Measurements from ENCODE around the gene RNF183. TPM values are rescaled to one million over a fixed set of nuclear protein-coding genes. Genes with fewer than 3 reads are reported as not detected.

RNF183 gene
- total RNA-seq, 4 donors from 2014 or later: 1.1 to 1.5 TPM; not detected in 2

- 95 to 97% methylated on average over 4 of the region's 4 CpGs for WGBS, 2 donors
- TF ChIP-seq CTCF (IDR thresholded peaks at IDR 0.05): no peak
- TF ChIP-seq POLR2A (IDR thresholded peaks at IDR 0.05): no peak
- intact Hi-C loops (cut with DNase I; ENCODE audit: low total_unique reads): no loop called here
- H3K4me3 ChIP-seq (ENCODE audit: low read depth, poor library complexity, severe bottlenecking): no peak overlapping the region
- no peak for DNase-seq (ENCODE audit: low spot score in 2 of 2)
Measured at GRCh38 chr9:113326230-113326629, 23.1 kb upstream of the RNF183 start.

GRCh38 chr9:113322671-113323070, 19.5 kb upstream of the RNF183 start:
- TF ChIP-seq CTCF (IDR thresholded peaks at IDR 0.05) (no peak), POLR2A (IDR thresholded peaks at IDR 0.05) (no peak)
- no peak for DNase-seq (ENCODE audit: low spot score in 2 of 2)
- 81 to 84% methylated on average over 6 of the region's 6 CpGs for WGBS, 2 donors
- intact Hi-C loops (cut with DNase I; ENCODE audit: low total_unique reads): no loop called here
- no peak overlapping the region for H3K4me3 ChIP-seq (ENCODE audit: low read depth, poor library complexity, severe bottlenecking)

- no peak overlapping the region for H3K4me3 ChIP-seq (ENCODE audit: low read depth, poor library complexity, severe bottlenecking)
- intact Hi-C loops (cut with DNase I; ENCODE audit: low total_unique reads): no loop called here
- WGBS, 2 donors: 97 to 100% methylated on average over 3 of the region's 3 CpGs
- TF ChIP-seq CTCF (IDR thresholded peaks at IDR 0.05) (no peak), POLR2A (IDR thresholded peaks at IDR 0.05) (no peak)
- no peak for DNase-seq (ENCODE audit: low spot score in 2 of 2)
Measured at GRCh38 chr9:113320051-113320450, 16.9 kb upstream of the RNF183 start.

GRCh38 chr9:113319054-113319453, 15.9 kb upstream of the RNF183 start:
- TF ChIP-seq POLR2A (IDR thresholded peaks at IDR 0.05) (no peak), CTCF (IDR thresholded peaks at IDR 0.05) (no peak)
- 87 to 95% methylated on average over 2 of the region's 2 CpGs for WGBS, 2 donors
- DNase-seq (ENCODE audit: low spot score in 2 of 2): no peak
- H3K4me3 ChIP-seq (ENCODE audit: low read depth, poor library complexity, severe bottlenecking): no peak overlapping the region
- intact Hi-C loops (cut with DNase I; ENCODE audit: low total_unique reads): no loop called here

- no peak overlapping the region for H3K4me3 ChIP-seq (ENCODE audit: low read depth, poor library complexity, severe bottlenecking)
- intact Hi-C loops (cut with DNase I; ENCODE audit: low total_unique reads): no loop called here
- no peak for TF ChIP-seq POLR2A (IDR thresholded peaks at IDR 0.05)
- TF ChIP-seq CTCF (IDR thresholded peaks at IDR 0.05): no peak
- DNase-seq (ENCODE audit: low spot score in 2 of 2): no peak
- WGBS, 2 donors: 70 to 72% methylated on average over 2 of the region's 2 CpGs
Measured at GRCh38 chr9:113317777-113318176, 14.6 kb upstream of the RNF183 start.

- TF ChIP-seq POLR2A (IDR thresholded peaks at IDR 0.05) (no peak), CTCF (IDR thresholded peaks at IDR 0.05) (no peak)
- no peak for DNase-seq (ENCODE audit: low spot score in 2 of 2)
- H3K4me3 ChIP-seq (ENCODE audit: low read depth, poor library complexity, severe bottlenecking): no peak overlapping the region
- intact Hi-C loops (cut with DNase I; ENCODE audit: low total_unique reads): no loop called here
- 87 to 95% methylated on average over 4 of the region's 4 CpGs for WGBS, 2 donors
Measured at GRCh38 chr9:113316030-113316429, 12.9 kb upstream of the RNF183 start.
